ENCODE data around the gene HRCT1. TPM values are rescaled to one million over a fixed set of nuclear protein-coding genes. Genes with fewer than 3 reads are reported as not detected.

The HRCT1 gene
- total and polyA plus RNA-seq, 2 donors (not counting 3 experiments of a cell fraction or from before 2014, with no cell fraction given): 1.2 to 7.0 TPM

DNA sequence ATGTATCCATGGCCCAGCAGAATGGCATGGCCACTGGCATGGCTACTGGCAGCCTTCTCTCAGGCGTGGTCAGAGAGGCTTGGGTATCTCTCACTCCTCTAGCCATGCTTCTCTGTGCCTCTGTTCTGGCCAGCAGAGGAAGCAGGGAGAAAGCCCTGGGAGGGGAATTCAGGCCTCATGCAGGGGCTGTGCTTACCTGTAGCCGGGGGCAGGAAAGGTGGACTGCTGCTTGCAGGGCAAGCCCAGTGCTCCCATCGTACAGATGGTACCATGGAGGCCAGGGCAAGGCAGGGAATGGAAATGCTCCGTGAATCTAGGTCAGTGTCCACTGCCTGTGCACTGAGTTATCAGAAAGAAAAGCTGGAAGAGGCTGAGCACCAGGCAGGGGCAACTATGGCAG is 38.5 kb upstream of the HRCT1 start:
- Histone ChIP-seq H3K4me2 (ENCODE audit: insufficient read depth, low read length) (no peak overlapping the region), H3K4me3 (replicated peaks in 1 of 3; ENCODE audit: insufficient read depth in 1 of 3, low read depth in 1 of 3, low read length in 3 of 3) (no peak overlapping the region), H4K20me1 (replicated peaks; ENCODE audit: control insufficient read depth, extremely low read depth, insufficient read depth, low read length) (no peaks in the 10 kb centered on the region), H3K9me1 (replicated peaks; ENCODE audit: control insufficient read depth, extremely low read depth, insufficient read depth, low read length) (no peaks in the 10 kb centered on the region), H3K27me3 (ENCODE audit: control insufficient read depth in 2 of 2, insufficient read depth in 2 of 2, low read length in 2 of 2) (peaks cover under 1 to 9% of the 10 kb centered on the region in 2 experiments), H3K9ac (replicated peaks; ENCODE audit: extremely low read depth, insufficient read depth, low read length) (no peak overlapping the region), H3K27ac (ENCODE audit: insufficient read depth, low read depth, low read length) (no peak overlapping the region), H3K4me1 (ENCODE audit: control insufficient read depth, extremely low read depth, insufficient read depth, low read length) (no peaks in the 10 kb centered on the region), H2AFZ (ENCODE audit: low read depth, low read length) (no peak overlapping the region), H3K9me3 (replicated peaks; ENCODE audit: control insufficient read depth, insufficient read depth, low read length) (no peaks in the 10 kb centered on the region), H3K79me2 (ENCODE audit: control insufficient read depth, insufficient read depth, low read length) (no peaks in the 10 kb centered on the region), H3K36me3 (ENCODE audit: control insufficient read depth in 2 of 2, extremely low read depth in 1 of 2, insufficient read depth in 2 of 2, low read length in 2 of 2) (no peaks in the 10 kb centered on the region)
- TF ChIP-seq FOS (IDR thresholded peaks at IDR 0.05; ENCODE audit: borderline replicate concordance, insufficient read depth, low read length) (no peak), MAX (IDR thresholded peaks at IDR 0.05; ENCODE audit: insufficient read depth, insufficient read length) (no peak), CTCF (IDR thresholded peaks at IDR 0.05; ENCODE audit: extremely low read depth in 1 of 2, insufficient read depth in 1 of 2, low read depth in 1 of 2, low read length in 2 of 2) (no peak), GATA2 (IDR thresholded peaks at IDR 0.05; ENCODE audit: insufficient read depth, insufficient read length, low read depth, low read length) (no peak), POLR2A (IDR thresholded peaks at IDR 0.05; ENCODE audit: low read depth, low read length) (no peak), EZH2 (IDR thresholded peaks at IDR 0.05; ENCODE audit: borderline replicate concordance, low read depth, low read length, severe bottlenecking) (no peak), MYC (IDR thresholded peaks at IDR 0.05; ENCODE audit: low read depth, low read length) (no peak), POLR2AphosphoS5 (IDR thresholded peaks at IDR 0.05; ENCODE audit: insufficient read depth, low read depth, low read length) (no peak), JUN (IDR thresholded peaks at IDR 0.05; ENCODE audit: borderline replicate concordance, insufficient read depth, insufficient read length, low read depth) (no peak)
- FAIRE-seq (no peak), DNase-seq (ENCODE audit: low read depth, low spot score) (no peak)
- intact Hi-C loops (cut with micrococcal nuclease): no loop called here
- dilution Hi-C loops (cut with MboI; ENCODE audit: extremely low pct_ligation_motif_present, low sequenced_read_pairs): no loop called here
- ChIA-PET POLR2A (no interaction called here), CTCF (interaction anchor here (1.2 to 2.0 kb wide), 2 partner anchors 15 to 78 kb away, joined by 3 to 7 read pairs; no protein-coding TSS in a partner anchor)
- BruUV-seq (replicated peaks): no TSS peak
